Mammary epithelial cell (primary cell): ENCODE results near the gene BTF3.

Experiments
- CTCF ChIP-seq, 2 donors: IDR thresholded peaks in 1 of 2; conservative IDR thresholded peaks in 1 of 2; 2 replicates each; pipeline ENCODE4 v1.5.1; 2011 to 2012; ENCODE audit warnings: inconsistent platforms in 2 of 2, low read length in 2 of 2, mild to moderate bottlenecking in 2 of 2, control low read depth in 1 of 2, low read depth in 1 of 2; ENCODE audit not compliant: insufficient read depth in 1 of 2; ENCODE audit errors: extremely low read depth in 1 of 2
- EZH2 ChIP-seq: IDR thresholded peaks from 2 replicates; pipeline ENCODE4 v1.6.1; 2012; ENCODE audit warnings: low read length, inconsistent platforms, borderline replicate concordance

GRCh38 chr5:73487815-73488214 lies 10.4 kb upstream of the BTF3 start:
- TF ChIP-seq CTCF (conservative IDR thresholded peaks at IDR 0.05 in 1 of 2, IDR thresholded peaks at IDR 0.05 in 1 of 2; ENCODE audit: extremely low read depth in 1 of 2, insufficient read depth in 1 of 2, low read depth in 1 of 2, low read length in 2 of 2) (no peak), EZH2 (no peak)
